Nephron (organoid): ENCODE results near the gene TLR7.

Experiments used
- H3K27ac Mint-ChIP-seq, 3 experiments: 2 replicates each; pipeline ENCODE4 v1.8.0; 2020; ENCODE audit warnings: mixed read lengths in 3 of 3, mild to moderate bottlenecking in 2 of 3, moderate library complexity in 1 of 3
- H3K27me3 Mint-ChIP-seq: 2 replicates; pipeline ENCODE4 v1.8.0; 2021; ENCODE audit warnings: low read depth, mild to moderate bottlenecking, moderate library complexity, mixed read lengths
- H3K36me3 Mint-ChIP-seq: 2 replicates; pipeline ENCODE4 v1.8.0; 2020; ENCODE audit warnings: low read depth, mixed read lengths
- H3K4me1 Mint-ChIP-seq: 2 replicates; pipeline ENCODE4 v1.8.0; 2020; ENCODE audit warnings: mixed read lengths
- H3K4me3 Mint-ChIP-seq, 3 experiments: 2 replicates each; pipeline ENCODE4 v1.8.0; 2020; ENCODE audit warnings: mild to moderate bottlenecking in 3 of 3, mixed read lengths in 3 of 3, moderate library complexity in 2 of 3
- H3K9me3 Mint-ChIP-seq: 2 replicates; pipeline ENCODE4 v1.8.0; 2020; ENCODE audit warnings: mixed read lengths
- CTCF ChIP-seq, 3 experiments: fragments of 200-600 bp; sonication (generic); IDR thresholded peaks; one replicate each; pipeline ENCODE4 v1.5.0; 2021; ENCODE audit warnings: antibody characterized with exemption in 3 of 3; ENCODE audit not compliant: unreplicated experiment in 3 of 3

TLR7 gene

GRCh38 chrX:12896935-12897334 is 30.1 kb downstream of the TLR7 start:
- Mint-ChIP-seq H3K27ac (no peak overlapping the region), H3K4me3 (no peak overlapping the region), H3K4me1 (peaks cover 11% of the 10 kb centered on the region), H3K9me3 (peaks cover 15% of the 10 kb centered on the region), H3K27me3 (peaks cover 10% of the 10 kb centered on the region), H3K36me3 (no peaks in the 10 kb centered on the region)
- TF ChIP-seq CTCF (IDR thresholded peaks at IDR 0.05; ENCODE audit: unreplicated experiment in 3 of 3): no peak

GRCh38 chrX:12898073-12898472 is 31.2 kb downstream of the TLR7 start:
- no peak for TF ChIP-seq CTCF (IDR thresholded peaks at IDR 0.05; ENCODE audit: unreplicated experiment in 3 of 3)

GRCh38 chrX:12899506-12899905 is 32.6 kb downstream of the TLR7 start:
- Mint-ChIP-seq H3K9me3 (peaks cover 11% of the 10 kb centered on the region), H3K27me3 (peaks cover 14% of the 10 kb centered on the region), H3K27ac (no peak overlapping the region), H3K4me3 (no peak overlapping the region), H3K4me1 (no peaks in the 10 kb centered on the region), H3K36me3 (no peaks in the 10 kb centered on the region)
- TF ChIP-seq CTCF (IDR thresholded peaks at IDR 0.05; ENCODE audit: unreplicated experiment in 3 of 3): no peak

More at GRCh38 chrX:12898073-12898472, 31.2 kb downstream of the TLR7 start:
- Mint-ChIP-seq H3K36me3 (no peaks in the 10 kb centered on the region), H3K4me3 (no peak overlapping the region), H3K9me3 (peaks cover 11% of the 10 kb centered on the region), H3K27me3 (peaks cover 14% of the 10 kb centered on the region), H3K27ac (no peak overlapping the region), H3K4me1 (peaks cover 4% of the 10 kb centered on the region)

GRCh38 chrX:12901486-12901885 is 34.6 kb downstream of the TLR7 start:
- Mint-ChIP-seq H3K4me3 (no peak overlapping the region), H3K27ac (no peak overlapping the region), H3K9me3 (peaks cover 11% of the 10 kb centered on the region), H3K4me1 (no peaks in the 10 kb centered on the region), H3K36me3 (no peaks in the 10 kb centered on the region), H3K27me3 (peaks cover 14% of the 10 kb centered on the region)
- peak; percentile 54 to 65 (median 61) for TF ChIP-seq CTCF (IDR thresholded peaks at IDR 0.05; ENCODE audit: unreplicated experiment in 3 of 3)

- Mint-ChIP-seq H3K27ac (no peak overlapping the region), H3K4me1 (no peaks in the 10 kb centered on the region), H3K9me3 (no peaks in the 10 kb centered on the region), H3K36me3 (no peaks in the 10 kb centered on the region), H3K4me3 (no peak overlapping the region), H3K27me3 (peaks cover 10% of the 10 kb centered on the region)
- no peak for TF ChIP-seq CTCF (IDR thresholded peaks at IDR 0.05; ENCODE audit: unreplicated experiment in 3 of 3)
Observed at GRCh38 chrX:12903646-12904045, 36.8 kb downstream of the TLR7 start.

- Mint-ChIP-seq H3K27ac (no peak within 1 kb of the TSS), H3K4me3 (no peak within 1 kb of the TSS), H3K36me3 (no peaks in the 10 kb centered on the region), H3K4me1 (no peaks in the 10 kb centered on the region), H3K27me3 (peaks cover 4% of the 10 kb centered on the region), H3K9me3 (peaks cover under 1% of the 10 kb centered on the region)
- TF ChIP-seq CTCF (IDR thresholded peaks at IDR 0.05; ENCODE audit: unreplicated experiment in 3 of 3): no peak
Observed at GRCh38 chrX:12906046-12906761, 39.3 kb downstream of the TLR7 start, which contains the start of gene TLR8. TLR8 (plus strand) TSS chrX:12906620; CDS start chrX:12906707, 87 bp downstream.
